GM23338 (cell line): ENCODE data around the gene CRTC1. TPM values are rescaled to one million over a fixed set of nuclear protein-coding genes. Genes with fewer than 3 reads are reported as not detected.

ENCODE experiments used
- ATAC-seq: fragments of 200-7000 bp; cut with Tn5 transposase; 3 replicates; pipeline ENCODE4 v1.9.1; 2020
- DNase-seq: peaks from one replicate; pipeline ENCODE4 v3.0.0-alpha.2; 2015; ENCODE audit warnings: low spot score
- H2AFZ ChIP-seq: fragments of 200-600 bp; sonication (generic); 2 replicates; pipeline ENCODE4 v1.8.0; 2016; ENCODE audit warnings: antibody characterized with exemption, mild to moderate bottlenecking, moderate library complexity
- H3F3A ChIP-seq: fragments of 200-600 bp; sonication (generic); replicated peaks from 2 replicates; pipeline ENCODE4 v1.8.0; 2017; ENCODE audit warnings: antibody characterized with exemption, mixed run types, low read depth
- H3K27ac ChIP-seq: fragments of 200-600 bp; sonication (generic); 2 replicates; pipeline ENCODE4 v1.6.1; 2016; ENCODE audit warnings: low read depth
- H3K27me3 ChIP-seq: fragments of 200-600 bp; sonication (generic); 2 replicates; pipeline ENCODE4 v1.8.0; 2016; ENCODE audit warnings: mild to moderate bottlenecking, mixed run types, moderate library complexity; ENCODE audit not compliant: insufficient read depth
- H3K36me3 ChIP-seq: fragments of 200-600 bp; sonication (generic); 2 replicates; pipeline ENCODE4 v1.8.0; 2016; ENCODE audit warnings: mild to moderate bottlenecking; ENCODE audit not compliant: insufficient read depth
- H3K4me1 ChIP-seq: fragments of 200-600 bp; sonication (generic); 2 replicates; pipeline ENCODE4 v1.8.0; 2016; ENCODE audit warnings: mild to moderate bottlenecking, moderate library complexity; ENCODE audit not compliant: insufficient read depth
- H3K4me2 ChIP-seq: fragments of 200-600 bp; sonication (generic); 2 replicates; pipeline ENCODE4 v1.7.1; 2017; ENCODE audit warnings: mixed run types
- H3K4me3 ChIP-seq: fragments of 200-600 bp; sonication (generic); 2 replicates; pipeline ENCODE4 v1.6.1; 2016; ENCODE audit warnings: mixed run types
- H3K79me2 ChIP-seq: fragments of 200-600 bp; sonication (generic); replicated peaks from 2 replicates; pipeline ENCODE4 v1.8.0; 2017; ENCODE audit warnings: mild to moderate bottlenecking; ENCODE audit not compliant: insufficient read depth
- H3K9me2 ChIP-seq: fragments of 200-600 bp; sonication (generic); 2 replicates; pipeline ENCODE4 v1.8.0; 2017; ENCODE audit not compliant: insufficient read depth
- H4K20me1 ChIP-seq: fragments of 200-600 bp; sonication (generic); replicated peaks from 2 replicates; pipeline ENCODE4 v1.8.0; 2017; ENCODE audit warnings: mild to moderate bottlenecking; ENCODE audit not compliant: insufficient read depth
- H3K27ac Mint-ChIP-seq: 2 replicates; pipeline ENCODE4 v1.8.0; 2020; ENCODE audit warnings: inconsistent platforms, mild to moderate bottlenecking, moderate library complexity, mixed read lengths
- H3K27me3 Mint-ChIP-seq: 3 replicates; pipeline ENCODE4 v1.8.0; 2022; ENCODE audit warnings: low read depth, mild to moderate bottlenecking, moderate library complexity, mixed read lengths, inconsistent platforms; ENCODE audit not compliant: insufficient read depth, poor library complexity
- H3K36me3 Mint-ChIP-seq: 3 replicates; pipeline ENCODE4 v1.8.0; 2021; ENCODE audit warnings: low read depth, mild to moderate bottlenecking, inconsistent platforms, moderate library complexity, mixed read lengths
- H3K4me1 Mint-ChIP-seq: 3 replicates; pipeline ENCODE4 v1.8.0; 2020; ENCODE audit warnings: mild to moderate bottlenecking, inconsistent platforms, mixed read lengths
- H3K4me3 Mint-ChIP-seq: 3 replicates; pipeline ENCODE4 v1.8.0; 2021; ENCODE audit warnings: moderate library complexity, mild to moderate bottlenecking, inconsistent platforms, mixed read lengths
- H3K9me3 Mint-ChIP-seq: 3 replicates; pipeline ENCODE4 v1.8.0; 2020; ENCODE audit warnings: moderate library complexity, mild to moderate bottlenecking, inconsistent platforms, mixed read lengths
- CREB1 ChIP-seq: fragments of 250-450 bp; sonication (Bioruptor Pico); IDR thresholded peaks from 2 replicates; pipeline ENCODE4 v1.5.0; 2020; ENCODE audit warnings: low read depth, mild to moderate bottlenecking, moderate library complexity
- EZH2 ChIP-seq: fragments of 200-600 bp; sonication (generic); IDR thresholded peaks from one replicate; pipeline ENCODE4 v1.8.0; 2017; ENCODE audit warnings: antibody characterized with exemption, mild to moderate bottlenecking, low read depth; ENCODE audit not compliant: unreplicated experiment
- EZH2phosphoT487 ChIP-seq: fragments of 200-600 bp; sonication (generic); IDR thresholded peaks from one replicate; pipeline ENCODE4 v1.8.1; 2018; ENCODE audit warnings: antibody characterized with exemption; ENCODE audit not compliant: unreplicated experiment
- JUNB ChIP-seq: IDR thresholded peaks from one replicate; pipeline ENCODE4 v1.6.1; 2016; ENCODE audit warnings: antibody characterized with exemption; ENCODE audit not compliant: unreplicated experiment
- NANOG ChIP-seq: IDR thresholded peaks from 2 replicates; pipeline ENCODE4 v1.6.1; 2016; ENCODE audit warnings: antibody characterized with exemption, borderline replicate concordance
- POLR2AphosphoS5 ChIP-seq: IDR thresholded peaks from 2 replicates; pipeline ENCODE4 v1.6.1; 2016; ENCODE audit warnings: antibody characterized with exemption, low read depth
- STAT1 ChIP-seq: IDR thresholded peaks from one replicate; pipeline ENCODE4 v1.6.1; 2016; ENCODE audit warnings: antibody characterized with exemption; ENCODE audit not compliant: unreplicated experiment
- ZNF114 ChIP-seq: fragments of 250-450 bp; sonication (Bioruptor Pico); IDR thresholded peaks from 2 replicates; pipeline ENCODE4 v1.5.0; 2020; ENCODE audit warnings: mild to moderate bottlenecking, moderate library complexity
- ZNF331 ChIP-seq: fragments of 250-450 bp; sonication (Bioruptor Pico); IDR thresholded peaks from 2 replicates; pipeline ENCODE4 v1.5.0; 2020; ENCODE audit warnings: low read depth, mild to moderate bottlenecking, moderate library complexity
- polyA plus RNA-seq: library from polyadenylated mRNA; unstranded; fragments of >200 nt; fragmentation: Nextera tagmentation; extraction: Ambion mirVana; gene quantifications from 2 replicates; pipeline ENCODE4 v1.2.1, GENCODE V29; 2016
- total RNA-seq: library from RNA; depleted of rRNA; stranded (reverse); fragments of >200 nt; shearing (Covaris generic); gene quantifications from 2 replicates; pipeline ENCODE4 v1.2.3, GENCODE V29; 2014
- TF ChIP-seq, protein P1 (sequence below), 2 experiments: fragments of 200-600 bp in 1 of 2; sonication (generic) in 1 of 2; conservative IDR thresholded peaks; 2 replicates each; pipeline versions ENCODE4 v1.5.1 to v1.6.1; 2016 to 2017; ENCODE audit warnings: antibody characterized with exemption in 2 of 2, low read depth in 2 of 2, mild to moderate bottlenecking in 2 of 2, moderate library complexity in 1 of 2
- TF ChIP-seq, protein P2 (sequence below): IDR thresholded peaks from one replicate; pipeline ENCODE4 v1.6.1; 2018; ENCODE audit warnings: antibody characterized with exemption; ENCODE audit not compliant: unreplicated experiment
- TF ChIP-seq, protein P3 (sequence below): IDR thresholded peaks from 2 replicates; pipeline ENCODE4 v1.6.1; 2016; ENCODE audit warnings: antibody characterized with exemption
- TF ChIP-seq, protein P4 (sequence below): fragments of 250-450 bp; sonication (Bioruptor Pico); IDR thresholded peaks from 2 replicates; pipeline ENCODE4 v1.5.0; 2020; ENCODE audit warnings: mild to moderate bottlenecking, moderate library complexity

CRTC1 gene
- total and polyA plus RNA-seq, 2 experiments from 2014 or later: 5.4 to 8.4 TPM

DNA sequence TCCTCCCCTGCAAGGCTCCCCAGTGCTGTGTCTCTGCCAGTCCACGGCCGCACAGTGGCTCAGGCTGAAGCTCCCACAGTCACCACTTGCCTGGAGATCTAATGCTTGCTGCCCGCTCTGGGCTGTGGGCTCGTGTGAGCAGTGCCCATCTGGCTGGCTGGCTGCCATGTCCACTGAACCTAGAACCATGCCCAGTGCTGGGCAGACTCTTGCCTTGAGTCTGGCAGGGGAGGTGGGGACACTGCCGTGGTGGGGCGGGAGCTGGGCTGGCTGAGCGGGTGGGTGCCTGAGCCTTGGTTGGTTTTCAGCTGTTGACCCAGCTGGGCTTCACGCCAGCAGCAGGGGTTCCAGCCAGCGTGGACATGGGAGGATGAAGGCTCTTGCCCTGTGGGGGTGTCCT is 52.3 kb downstream of the CRTC1 start:
- ATAC-seq: no peak
- Mint-ChIP-seq H3K36me3 (no peaks in the 10 kb centered on the region; the same call in 2 of the 3 replicates), H3K4me3 (no peak overlapping the region), H3K9me3 (no peaks in the 10 kb centered on the region), H3K27me3 (peaks cover 5% of the 10 kb centered on the region), H3K4me1 (peaks cover 6% of the 10 kb centered on the region), H3K27ac (no peak overlapping the region)
- TF ChIP-seq NANOG: no peak
- no peak for TF ChIP-seq ZNF114 (CRISPR knock-in tag)
- no peak for TF ChIP-seq CREB1 (CRISPR knock-in tag)
- no peak for TF ChIP-seq STAT1
- no peak for TF ChIP-seq EZH2phosphoT487
- TF ChIP-seq, protein P1, sequence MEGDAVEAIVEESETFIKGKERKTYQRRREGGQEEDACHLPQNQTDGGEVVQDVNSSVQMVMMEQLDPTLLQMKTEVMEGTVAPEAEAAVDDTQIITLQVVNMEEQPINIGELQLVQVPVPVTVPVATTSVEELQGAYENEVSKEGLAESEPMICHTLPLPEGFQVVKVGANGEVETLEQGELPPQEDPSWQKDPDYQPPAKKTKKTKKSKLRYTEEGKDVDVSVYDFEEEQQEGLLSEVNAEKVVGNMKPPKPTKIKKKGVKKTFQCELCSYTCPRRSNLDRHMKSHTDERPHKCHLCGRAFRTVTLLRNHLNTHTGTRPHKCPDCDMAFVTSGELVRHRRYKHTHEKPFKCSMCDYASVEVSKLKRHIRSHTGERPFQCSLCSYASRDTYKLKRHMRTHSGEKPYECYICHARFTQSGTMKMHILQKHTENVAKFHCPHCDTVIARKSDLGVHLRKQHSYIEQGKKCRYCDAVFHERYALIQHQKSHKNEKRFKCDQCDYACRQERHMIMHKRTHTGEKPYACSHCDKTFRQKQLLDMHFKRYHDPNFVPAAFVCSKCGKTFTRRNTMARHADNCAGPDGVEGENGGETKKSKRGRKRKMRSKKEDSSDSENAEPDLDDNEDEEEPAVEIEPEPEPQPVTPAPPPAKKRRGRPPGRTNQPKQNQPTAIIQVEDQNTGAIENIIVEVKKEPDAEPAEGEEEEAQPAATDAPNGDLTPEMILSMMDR (conservative IDR thresholded peaks at IDR 0.05; ENCODE audit: low read depth in 2 of 2): no peak
- TF ChIP-seq, protein P2, sequence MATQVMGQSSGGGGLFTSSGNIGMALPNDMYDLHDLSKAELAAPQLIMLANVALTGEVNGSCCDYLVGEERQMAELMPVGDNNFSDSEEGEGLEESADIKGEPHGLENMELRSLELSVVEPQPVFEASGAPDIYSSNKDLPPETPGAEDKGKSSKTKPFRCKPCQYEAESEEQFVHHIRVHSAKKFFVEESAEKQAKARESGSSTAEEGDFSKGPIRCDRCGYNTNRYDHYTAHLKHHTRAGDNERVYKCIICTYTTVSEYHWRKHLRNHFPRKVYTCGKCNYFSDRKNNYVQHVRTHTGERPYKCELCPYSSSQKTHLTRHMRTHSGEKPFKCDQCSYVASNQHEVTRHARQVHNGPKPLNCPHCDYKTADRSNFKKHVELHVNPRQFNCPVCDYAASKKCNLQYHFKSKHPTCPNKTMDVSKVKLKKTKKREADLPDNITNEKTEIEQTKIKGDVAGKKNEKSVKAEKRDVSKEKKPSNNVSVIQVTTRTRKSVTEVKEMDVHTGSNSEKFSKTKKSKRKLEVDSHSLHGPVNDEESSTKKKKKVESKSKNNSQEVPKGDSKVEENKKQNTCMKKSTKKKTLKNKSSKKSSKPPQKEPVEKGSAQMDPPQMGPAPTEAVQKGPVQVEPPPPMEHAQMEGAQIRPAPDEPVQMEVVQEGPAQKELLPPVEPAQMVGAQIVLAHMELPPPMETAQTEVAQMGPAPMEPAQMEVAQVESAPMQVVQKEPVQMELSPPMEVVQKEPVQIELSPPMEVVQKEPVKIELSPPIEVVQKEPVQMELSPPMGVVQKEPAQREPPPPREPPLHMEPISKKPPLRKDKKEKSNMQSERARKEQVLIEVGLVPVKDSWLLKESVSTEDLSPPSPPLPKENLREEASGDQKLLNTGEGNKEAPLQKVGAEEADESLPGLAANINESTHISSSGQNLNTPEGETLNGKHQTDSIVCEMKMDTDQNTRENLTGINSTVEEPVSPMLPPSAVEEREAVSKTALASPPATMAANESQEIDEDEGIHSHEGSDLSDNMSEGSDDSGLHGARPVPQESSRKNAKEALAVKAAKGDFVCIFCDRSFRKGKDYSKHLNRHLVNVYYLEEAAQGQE: no peak
- no peak for TF ChIP-seq EZH2
- TF ChIP-seq, protein P3, sequence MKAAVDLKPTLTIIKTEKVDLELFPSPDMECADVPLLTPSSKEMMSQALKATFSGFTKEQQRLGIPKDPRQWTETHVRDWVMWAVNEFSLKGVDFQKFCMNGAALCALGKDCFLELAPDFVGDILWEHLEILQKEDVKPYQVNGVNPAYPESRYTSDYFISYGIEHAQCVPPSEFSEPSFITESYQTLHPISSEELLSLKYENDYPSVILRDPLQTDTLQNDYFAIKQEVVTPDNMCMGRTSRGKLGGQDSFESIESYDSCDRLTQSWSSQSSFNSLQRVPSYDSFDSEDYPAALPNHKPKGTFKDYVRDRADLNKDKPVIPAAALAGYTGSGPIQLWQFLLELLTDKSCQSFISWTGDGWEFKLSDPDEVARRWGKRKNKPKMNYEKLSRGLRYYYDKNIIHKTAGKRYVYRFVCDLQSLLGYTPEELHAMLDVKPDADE: no peak
- TF ChIP-seq ZNF331 (CRISPR knock-in tag): no peak
- TF ChIP-seq JUNB: no peak
- TF ChIP-seq, protein P4, sequence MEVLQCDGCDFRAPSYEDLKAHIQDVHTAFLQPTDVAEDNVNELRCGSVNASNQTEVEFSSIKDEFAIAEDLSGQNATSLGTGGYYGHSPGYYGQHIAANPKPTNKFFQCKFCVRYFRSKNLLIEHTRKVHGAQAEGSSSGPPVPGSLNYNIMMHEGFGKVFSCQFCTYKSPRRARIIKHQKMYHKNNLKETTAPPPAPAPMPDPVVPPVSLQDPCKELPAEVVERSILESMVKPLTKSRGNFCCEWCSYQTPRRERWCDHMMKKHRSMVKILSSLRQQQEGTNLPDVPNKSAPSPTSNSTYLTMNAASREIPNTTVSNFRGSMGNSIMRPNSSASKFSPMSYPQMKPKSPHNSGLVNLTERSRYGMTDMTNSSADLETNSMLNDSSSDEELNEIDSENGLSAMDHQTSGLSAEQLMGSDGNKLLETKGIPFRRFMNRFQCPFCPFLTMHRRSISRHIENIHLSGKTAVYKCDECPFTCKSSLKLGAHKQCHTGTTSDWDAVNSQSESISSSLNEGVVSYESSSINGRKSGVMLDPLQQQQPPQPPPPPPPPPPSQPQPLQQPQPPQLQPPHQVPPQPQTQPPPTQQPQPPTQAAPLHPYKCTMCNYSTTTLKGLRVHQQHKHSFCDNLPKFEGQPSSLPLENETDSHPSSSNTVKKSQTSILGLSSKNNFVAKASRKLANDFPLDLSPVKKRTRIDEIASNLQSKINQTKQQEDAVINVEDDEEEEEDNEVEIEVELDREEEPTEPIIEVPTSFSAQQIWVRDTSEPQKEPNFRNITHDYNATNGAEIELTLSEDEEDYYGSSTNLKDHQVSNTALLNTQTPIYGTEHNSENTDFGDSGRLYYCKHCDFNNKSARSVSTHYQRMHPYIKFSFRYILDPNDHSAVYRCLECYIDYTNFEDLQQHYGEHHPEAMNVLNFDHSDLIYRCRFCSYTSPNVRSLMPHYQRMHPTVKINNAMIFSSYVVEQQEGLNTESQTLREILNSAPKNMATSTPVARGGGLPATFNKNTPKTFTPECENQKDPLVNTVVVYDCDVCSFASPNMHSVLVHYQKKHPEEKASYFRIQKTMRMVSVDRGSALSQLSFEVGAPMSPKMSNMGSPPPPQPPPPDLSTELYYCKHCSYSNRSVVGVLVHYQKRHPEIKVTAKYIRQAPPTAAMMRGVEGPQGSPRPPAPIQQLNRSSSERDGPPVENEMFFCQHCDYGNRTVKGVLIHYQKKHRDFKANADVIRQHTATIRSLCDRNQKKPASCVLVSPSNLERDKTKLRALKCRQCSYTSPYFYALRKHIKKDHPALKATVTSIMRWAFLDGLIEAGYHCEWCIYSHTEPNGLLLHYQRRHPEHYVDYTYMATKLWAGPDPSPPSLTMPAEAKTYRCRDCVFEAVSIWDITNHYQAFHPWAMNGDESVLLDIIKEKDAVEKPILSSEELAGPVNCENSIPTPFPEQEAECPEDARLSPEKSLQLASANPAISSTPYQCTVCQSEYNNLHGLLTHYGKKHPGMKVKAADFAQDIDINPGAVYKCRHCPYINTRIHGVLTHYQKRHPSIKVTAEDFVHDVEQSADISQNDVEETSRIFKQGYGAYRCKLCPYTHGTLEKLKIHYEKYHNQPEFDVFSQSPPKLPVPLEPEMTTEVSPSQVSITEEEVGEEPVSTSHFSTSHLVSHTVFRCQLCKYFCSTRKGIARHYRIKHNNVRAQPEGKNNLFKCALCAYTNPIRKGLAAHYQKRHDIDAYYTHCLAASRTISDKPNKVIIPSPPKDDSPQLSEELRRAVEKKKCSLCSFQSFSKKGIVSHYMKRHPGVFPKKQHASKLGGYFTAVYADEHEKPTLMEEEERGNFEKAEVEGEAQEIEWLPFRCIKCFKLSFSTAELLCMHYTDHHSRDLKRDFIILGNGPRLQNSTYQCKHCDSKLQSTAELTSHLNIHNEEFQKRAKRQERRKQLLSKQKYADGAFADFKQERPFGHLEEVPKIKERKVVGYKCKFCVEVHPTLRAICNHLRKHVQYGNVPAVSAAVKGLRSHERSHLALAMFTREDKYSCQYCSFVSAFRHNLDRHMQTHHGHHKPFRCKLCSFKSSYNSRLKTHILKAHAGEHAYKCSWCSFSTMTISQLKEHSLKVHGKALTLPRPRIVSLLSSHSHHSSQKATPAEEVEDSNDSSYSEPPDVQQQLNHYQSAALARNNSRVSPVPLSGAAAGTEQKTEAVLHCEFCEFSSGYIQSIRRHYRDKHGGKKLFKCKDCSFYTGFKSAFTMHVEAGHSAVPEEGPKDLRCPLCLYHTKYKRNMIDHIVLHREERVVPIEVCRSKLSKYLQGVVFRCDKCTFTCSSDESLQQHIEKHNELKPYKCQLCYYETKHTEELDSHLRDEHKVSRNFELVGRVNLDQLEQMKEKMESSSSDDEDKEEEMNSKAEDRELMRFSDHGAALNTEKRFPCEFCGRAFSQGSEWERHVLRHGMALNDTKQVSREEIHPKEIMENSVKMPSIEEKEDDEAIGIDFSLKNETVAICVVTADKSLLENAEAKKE (CRISPR knock-in tag): no peak
- no peak for TF ChIP-seq POLR2AphosphoS5
- Histone ChIP-seq H3K27ac (no peak overlapping the region), H4K20me1 (no peaks in the 10 kb centered on the region; the same call in 1 of the 2 replicates), H3K4me1 (no peaks in the 10 kb centered on the region), H3K9me2 (no peaks in the 10 kb centered on the region), H3F3A (no peaks in the 10 kb centered on the region), H2AFZ (no peak overlapping the region), H3K4me2 (no peak overlapping the region), H3K36me3 (no peaks in the 10 kb centered on the region), H3K27me3 (no peaks in the 10 kb centered on the region), H3K79me2 (no peaks in the 10 kb centered on the region), H3K4me3 (no peak overlapping the region)
- no peak for DNase-seq
